ENCODE results near the gene GJD2.

The GJD2 gene

GRCh38 chr15:34718681-34719665 is 35.8 kb downstream of the GJD2 start:
- H3K27ac ChIP-seq: no peak overlapping the region
- TF ChIP-seq CTCF (conservative IDR thresholded peaks at IDR 0.05): no peak

- TF ChIP-seq CTCF (conservative IDR thresholded peaks at IDR 0.05): no peak
- H3K27ac ChIP-seq: no peak overlapping the region
Observed at GRCh38 chr15:34717729-34718128, 37.1 kb downstream of the GJD2 start.

- TF ChIP-seq CTCF (conservative IDR thresholded peaks at IDR 0.05): no peak
Observed at GRCh38 chr15:34716111-34716510, 38.7 kb downstream of the GJD2 start.

GRCh38 chr15:34714476-34715121 is 40.2 kb downstream of the GJD2 start:
- no peak overlapping the region for H3K27ac ChIP-seq
- TF ChIP-seq CTCF (conservative IDR thresholded peaks at IDR 0.05): no peak

More at GRCh38 chr15:34716111-34716510, 38.7 kb downstream of the GJD2 start:
- no peak overlapping the region for H3K27ac ChIP-seq

- no peak for TF ChIP-seq CTCF (conservative IDR thresholded peaks at IDR 0.05)
- H3K27ac ChIP-seq: no peak overlapping the region
Observed at GRCh38 chr15:34713635-34714034, 41.2 kb downstream of the GJD2 start.

- H3K27ac ChIP-seq: no peak overlapping the region
- TF ChIP-seq CTCF (conservative IDR thresholded peaks at IDR 0.05): no peak
Observed at GRCh38 chr15:34709866-34710265, 44.9 kb downstream of the GJD2 start.

- TF ChIP-seq CTCF (conservative IDR thresholded peaks at IDR 0.05): peak; percentile 92
Observed at GRCh38 chr15:34708422-34708821, 46.4 kb downstream of the GJD2 start.

More at GRCh38 chr15:34708422-34708821, 46.4 kb downstream of the GJD2 start:
- no peak overlapping the region for H3K27ac ChIP-seq
